ENCODE results near the gene CDYL2.

Gene CDYL2

GRCh38 chr16:80640316-80640715, 164.1 kb downstream of the CDYL2 start:
- no peak for FAIRE-seq
- DNase-seq (ENCODE audit: insufficient read length, low spot score) = no peak

GRCh38 chr16:80639636-80640035, 164.8 kb downstream of the CDYL2 start:
- FAIRE-seq = no peak
- no peak for DNase-seq (ENCODE audit: insufficient read length, low spot score)

GRCh38 chr16:80637621-80638020, 166.8 kb downstream of the CDYL2 start:
- DNase-seq (ENCODE audit: insufficient read length, low spot score) (no peak), FAIRE-seq (no peak)

GRCh38 chr16:80631581-80631980, 172.8 kb downstream of the CDYL2 start:
- DNase-seq (ENCODE audit: insufficient read length, low spot score) = no peak
- FAIRE-seq = no peak

- FAIRE-seq = no peak
Measured at GRCh38 chr16:80628254-80628653, 176.1 kb downstream of the CDYL2 start.

GRCh38 chr16:80627108-80627507, 177.3 kb downstream of the CDYL2 start:
- DNase-seq (ENCODE audit: insufficient read length, low spot score) = peak; percentile 19
- no peak for FAIRE-seq

More at GRCh38 chr16:80628254-80628653, 176.1 kb downstream of the CDYL2 start:
- DNase-seq (ENCODE audit: insufficient read length, low spot score) = no peak

- no peak for DNase-seq (ENCODE audit: insufficient read length, low spot score)
- FAIRE-seq = no peak
Measured at GRCh38 chr16:80623376-80623775, 181.0 kb downstream of the CDYL2 start.

GRCh38 chr16:80622007-80622406, 182.4 kb downstream of the CDYL2 start:
- DNase-seq (ENCODE audit: insufficient read length, low spot score) = no peak
- no peak for FAIRE-seq

GRCh38 chr16:80620736-80621605, 183.4 kb downstream of the CDYL2 start:
- no peak for FAIRE-seq
- DNase-seq (ENCODE audit: insufficient read length, low spot score) = no peak

GRCh38 chr16:80619824-80620223, 184.6 kb downstream of the CDYL2 start:
- DNase-seq (ENCODE audit: insufficient read length, low spot score) (no peak), FAIRE-seq (no peak)

GRCh38 chr16:80618862-80619648, 185.3 kb downstream of the CDYL2 start:
- FAIRE-seq (no peak), DNase-seq (ENCODE audit: insufficient read length, low spot score) (no peak)

GRCh38 chr16:80616362-80616761, 188.0 kb downstream of the CDYL2 start:
- DNase-seq (ENCODE audit: insufficient read length, low spot score) (no peak), FAIRE-seq (no peak)

GRCh38 chr16:80615735-80616134, 188.7 kb downstream of the CDYL2 start:
- FAIRE-seq = no peak
- DNase-seq (ENCODE audit: insufficient read length, low spot score) = no peak

GRCh38 chr16:80614908-80615671, 189.3 kb downstream of the CDYL2 start:
- DNase-seq (ENCODE audit: insufficient read length, low spot score) = no peak
- FAIRE-seq = no peak

- FAIRE-seq (no peak), DNase-seq (ENCODE audit: insufficient read length, low spot score) (no peak)
Measured at GRCh38 chr16:80612461-80613017, 191.9 kb downstream of the CDYL2 start.

- FAIRE-seq = no peak
- DNase-seq (ENCODE audit: insufficient read length, low spot score) = no peak
Measured at GRCh38 chr16:80611930-80612327, 192.5 kb downstream of the CDYL2 start.

GRCh38 chr16:80611171-80611929, 193.0 kb downstream of the CDYL2 start:
- DNase-seq (ENCODE audit: insufficient read length, low spot score) (no peak), FAIRE-seq (no peak)

GRCh38 chr16:80610481-80611156, 193.8 kb downstream of the CDYL2 start:
- FAIRE-seq (no peak), DNase-seq (ENCODE audit: insufficient read length, low spot score) (no peak)

- DNase-seq (ENCODE audit: insufficient read length, low spot score) = no peak
Measured at GRCh38 chr16:80608946-80609345, 195.5 kb downstream of the CDYL2 start.

More at GRCh38 chr16:80608946-80609345, 195.5 kb downstream of the CDYL2 start:
- no peak for FAIRE-seq

Data from GM19239 (cell line).